Caco-2 (cell line): ENCODE data around the gene MAP7D3. TPM values are rescaled to one million over a fixed set of nuclear protein-coding genes. Genes with fewer than 3 reads are reported as not detected.
"Not testable (repeated sequence)": the region's sequence is repeated elsewhere in the genome, so short reads cannot be mapped to it uniquely, and the experiment has no call there.

Experiments
- BruUV-seq: library from RNA; stranded (reverse); fragments of 400-500 nt; replicated peaks from 2 replicates; lab custom pipeline; 2021; lab: Mats Ljungman, UMichigan
- CTCF ChIA-PET: fragments of 300-600 bp; sonication (Branson Sonifier 250); formaldehyde crosslinking; loops from one replicate; lab custom pipeline; 2022; ENCODE audit warnings: antibody characterized with exemption; lab: Charles Lee
- POLR2A ChIA-PET: fragments of 300-600 bp; sonication (Branson Sonifier 250); formaldehyde crosslinking; loops from one replicate; lab custom pipeline; 2022; ENCODE audit warnings: antibody characterized with exemption; lab: Charles Lee
- DNase-seq, 2 experiments: peaks; one replicate each; pipeline versions ENCODE4 v3.0.0 to v3.0.0-alpha.2; 2020 to 2022
- H3K27me3 ChIP-seq: replicated peaks from 2 replicates; pipeline ENCODE4 v1.6.0; 2011; ENCODE audit warnings: low read length; ENCODE audit not compliant: control insufficient read depth, insufficient read depth
- H3K36me3 ChIP-seq: 2 replicates; pipeline ENCODE4 v1.5.1; 2011; ENCODE audit warnings: low read length; ENCODE audit not compliant: control insufficient read depth, insufficient read depth
- H3K4me1 ChIP-seq: fragments of 250-450 bp; sonication (Bioruptor Pico); 2 replicates; pipeline ENCODE4 v1.5.1; 2020; ENCODE audit warnings: mild to moderate bottlenecking
- H3K4me3 ChIP-seq: 2 replicates; pipeline ENCODE4 v1.5.1; 2011; ENCODE audit warnings: low read depth, mild to moderate bottlenecking, control low read depth, low read length
- H3K9me3 ChIP-seq: fragments of 250-450 bp; sonication (Bioruptor Pico); 2 replicates; pipeline ENCODE4 v1.5.1; 2020; ENCODE audit warnings: mild to moderate bottlenecking, moderate library complexity
- H3K27ac Mint-ChIP-seq: one replicate; pipeline ENCODE4 v1.8.0; 2022; ENCODE audit warnings: mixed read lengths; ENCODE audit not compliant: unreplicated experiment
- H3K27me3 Mint-ChIP-seq: one replicate; pipeline ENCODE4 v1.8.0; 2022; ENCODE audit warnings: mixed read lengths; ENCODE audit not compliant: insufficient read depth, unreplicated experiment
- H3K36me3 Mint-ChIP-seq: one replicate; pipeline ENCODE4 v1.8.0; 2022; ENCODE audit warnings: mild to moderate bottlenecking, mixed read lengths; ENCODE audit not compliant: insufficient read depth, unreplicated experiment
- H3K4me1 Mint-ChIP-seq: one replicate; pipeline ENCODE4 v1.8.0; 2022; ENCODE audit warnings: low read depth, mixed read lengths; ENCODE audit not compliant: unreplicated experiment
- H3K4me3 Mint-ChIP-seq: one replicate; pipeline ENCODE4 v1.8.0; 2022; ENCODE audit warnings: mild to moderate bottlenecking, moderate library complexity, mixed read lengths; ENCODE audit not compliant: unreplicated experiment
- H3K9me3 Mint-ChIP-seq: one replicate; pipeline ENCODE4 v1.8.0; 2022; ENCODE audit warnings: mixed read lengths; ENCODE audit not compliant: unreplicated experiment
- CTCF ChIP-seq, 2 experiments: fragments of 200-600 bp in 1 of 2; IDR thresholded peaks; 1 replicate in 1 of 2; 2 replicates in 1 of 2; pipeline versions ENCODE4 v1.5.1 to v1.8.0; 2011 to 2022; ENCODE audit warnings: antibody characterized with exemption in 1 of 2, control low read depth in 1 of 2, inconsistent platforms in 1 of 2, low read depth in 1 of 2, low read length in 1 of 2, mild to moderate bottlenecking in 1 of 2, moderate library complexity in 1 of 2; ENCODE audit not compliant: insufficient read depth in 1 of 2, severe bottlenecking in 1 of 2, unreplicated experiment in 1 of 2
- intact Hi-C: fragments of 100-400 bp; cut with micrococcal nuclease; formaldehyde crosslinking; loops from one replicate; pipeline ENCODE4 v1.10.0; 2022; ENCODE audit not compliant: unreplicated experiment
- total RNA-seq: library from RNA; stranded (reverse); gene quantifications from 2 replicates; pipeline ENCODE4 v1.2.3, GENCODE V29; 2022

Gene MAP7D3
- total RNA-seq, 1 experiment from 2014 or later, result 6.0 TPM

GRCh38 chrX:136246201-136246600, 5.0 kb downstream of the MAP7D3 start:
- intact Hi-C loops, result no loop called here
- no peaks in the 10 kb centered on the region for H3K9me3 Mint-ChIP-seq
- Histone ChIP-seq H3K4me3 (no peak overlapping the region), H3K36me3 (no peaks in the 10 kb centered on the region), H3K4me1 (no peaks in the 10 kb centered on the region), H3K27me3 (no peaks in the 10 kb centered on the region), H3K9me3 (no peaks in the 10 kb centered on the region)
- CTCF ChIA-PET, result no interaction called here
- H3K4me1 Mint-ChIP-seq, result no peaks in the 10 kb centered on the region
- H3K36me3 Mint-ChIP-seq, result peaks cover 14% of the 10 kb centered on the region
- no peaks in the 10 kb centered on the region for H3K27me3 Mint-ChIP-seq
- H3K4me3 Mint-ChIP-seq, result no peak overlapping the region
- BruUV-seq, result no TSS peak
- no peak overlapping the region for H3K27ac Mint-ChIP-seq
- TF ChIP-seq CTCF (IDR thresholded peaks at IDR 0.05; ENCODE audit: insufficient read depth in 1 of 2, low read depth in 1 of 2, low read length in 1 of 2, severe bottlenecking in 1 of 2, unreplicated experiment in 1 of 2), result no peak
- no peak for DNase-seq
- POLR2A ChIA-PET, result no interaction called here

- H3K9me3 Mint-ChIP-seq, intact Hi-C loops, H3K4me1 Mint-ChIP-seq, H3K36me3 Mint-ChIP-seq, BruUV-seq, POLR2A ChIA-PET, H3K36me3 ChIP-seq, DNase-seq, H3K27me3 Mint-ChIP-seq, H3K4me3 Mint-ChIP-seq, H3K4me3 ChIP-seq, H3K4me1 ChIP-seq, H3K27me3 ChIP-seq, H3K27ac Mint-ChIP-seq, CTCF ChIA-PET, H3K9me3 ChIP-seq: not testable (repeated sequence)
Measured at GRCh38 chrX:136237849-136238248, 13.4 kb downstream of the MAP7D3 start.

GRCh38 chrX:136237074-136237473, 14.1 kb downstream of the MAP7D3 start:
- Histone ChIP-seq H3K4me1 (no peaks in the 10 kb centered on the region), H3K27me3 (no peaks in the 10 kb centered on the region), H3K36me3 (no peaks in the 10 kb centered on the region), H3K9me3 (no peaks in the 10 kb centered on the region), H3K4me3 (no peak overlapping the region)
- peaks cover 6% of the 10 kb centered on the region for H3K36me3 Mint-ChIP-seq
- no peak overlapping the region for H3K27ac Mint-ChIP-seq
- H3K4me3 Mint-ChIP-seq, result no peak overlapping the region
- H3K27me3 Mint-ChIP-seq, result no peaks in the 10 kb centered on the region
- POLR2A ChIA-PET, result no interaction called here
- CTCF ChIA-PET, result no interaction called here
- DNase-seq, result no peak
- no TSS peak for BruUV-seq
- H3K4me1 Mint-ChIP-seq, result no peaks in the 10 kb centered on the region
- TF ChIP-seq CTCF (IDR thresholded peaks at IDR 0.05; ENCODE audit: insufficient read depth in 1 of 2, low read depth in 1 of 2, low read length in 1 of 2, severe bottlenecking in 1 of 2, unreplicated experiment in 1 of 2), result no peak
- H3K9me3 Mint-ChIP-seq, result no peaks in the 10 kb centered on the region
- intact Hi-C loops, result no loop called here

- ChIA-PET POLR2A (no interaction called here), CTCF (no interaction called here)
- Histone ChIP-seq H3K4me3 (no peak overlapping the region), H3K36me3 (no peaks in the 10 kb centered on the region), H3K4me1 (no peaks in the 10 kb centered on the region), H3K27me3 (no peaks in the 10 kb centered on the region), H3K9me3 (no peaks in the 10 kb centered on the region)
- no peak overlapping the region for H3K4me3 Mint-ChIP-seq
- DNase-seq, result no peak
- no peak for TF ChIP-seq CTCF (IDR thresholded peaks at IDR 0.05; ENCODE audit: insufficient read depth in 1 of 2, low read depth in 1 of 2, low read length in 1 of 2, severe bottlenecking in 1 of 2, unreplicated experiment in 1 of 2)
- no peak overlapping the region for H3K27ac Mint-ChIP-seq
- no peaks in the 10 kb centered on the region for H3K27me3 Mint-ChIP-seq
- no TSS peak for BruUV-seq
- H3K9me3 Mint-ChIP-seq, result no peaks in the 10 kb centered on the region
- intact Hi-C loops, result no loop called here
- H3K4me1 Mint-ChIP-seq, result no peaks in the 10 kb centered on the region
- no peaks in the 10 kb centered on the region for H3K36me3 Mint-ChIP-seq
Measured at GRCh38 chrX:136228839-136229207, 22.4 kb downstream of the MAP7D3 start.
